ES-I3 (cell line): ENCODE results near the gene KDELR3.

Experiments used
- H3K36me3 ChIP-seq: 2 replicates; pipeline ENCODE4 v1.6.1; 2013; ENCODE audit warnings: mild to moderate bottlenecking, low read length, control low read depth, moderate library complexity; ENCODE audit not compliant: insufficient read depth
- H3K4me1 ChIP-seq: 2 replicates; pipeline ENCODE4 v1.6.1; 2013; ENCODE audit warnings: mild to moderate bottlenecking, control low read depth, low read length; ENCODE audit not compliant: insufficient read depth
- H3K9ac ChIP-seq: 2 replicates; pipeline ENCODE4 v1.6.1; 2013; ENCODE audit warnings: low read depth, mild to moderate bottlenecking, low read length, moderate library complexity
- H3K9me3 ChIP-seq: 2 replicates; pipeline ENCODE4 v1.6.1; 2013; ENCODE audit warnings: mild to moderate bottlenecking, low read length, moderate library complexity; ENCODE audit not compliant: control insufficient read depth, insufficient read depth

The KDELR3 gene

GRCh38 chr22:38494498-38494897 is 26.6 kb downstream of the KDELR3 start:
- H3K36me3 ChIP-seq = peaks cover 65% of the 10 kb centered on the region
- H3K9me3 ChIP-seq = no peaks in the 10 kb centered on the region
- peaks cover 20% of the 10 kb centered on the region for H3K4me1 ChIP-seq
- H3K9ac ChIP-seq = no peak overlapping the region

- H3K4me1 ChIP-seq = peaks cover 20% of the 10 kb centered on the region
- no peak overlapping the region for H3K9ac ChIP-seq
- H3K36me3 ChIP-seq = peaks cover 64% of the 10 kb centered on the region
- no peaks in the 10 kb centered on the region for H3K9me3 ChIP-seq
Observed at GRCh38 chr22:38494939-38495338, 27.0 kb downstream of the KDELR3 start.

- H3K9ac ChIP-seq = no peak overlapping the region
- H3K36me3 ChIP-seq = peaks cover 58% of the 10 kb centered on the region
- no peaks in the 10 kb centered on the region for H3K9me3 ChIP-seq
- peaks cover 8% of the 10 kb centered on the region; the same call in 1 of the 2 replicates for H3K4me1 ChIP-seq
Observed at GRCh38 chr22:38497869-38498268, 30.0 kb downstream of the KDELR3 start.

GRCh38 chr22:38501797-38502672 is 34.1 kb downstream of the KDELR3 start:
- H3K36me3 ChIP-seq = peaks cover 39% of the 10 kb centered on the region
- H3K9ac ChIP-seq = no peak overlapping the region
- H3K4me1 ChIP-seq = peaks cover 16% of the 10 kb centered on the region; the same call in 1 of the 2 replicates
- no peaks in the 10 kb centered on the region for H3K9me3 ChIP-seq

- no peak overlapping the region for H3K9ac ChIP-seq
- no peaks in the 10 kb centered on the region for H3K9me3 ChIP-seq
- H3K36me3 ChIP-seq = peaks cover 33% of the 10 kb centered on the region
- H3K4me1 ChIP-seq = peaks cover 22% of the 10 kb centered on the region; the same call in 1 of the 2 replicates
Observed at GRCh38 chr22:38503021-38503420, 35.1 kb downstream of the KDELR3 start.

- Histone ChIP-seq H3K9ac (peak overlapping the region; percentile 98), H3K4me1 (peaks cover 22% of the 10 kb centered on the region; the same call in 1 of the 2 replicates), H3K36me3 (peaks cover 19% of the 10 kb centered on the region), H3K9me3 (no peaks in the 10 kb centered on the region)
Observed at GRCh38 chr22:38504731-38505540, 37.0 kb downstream of the KDELR3 start.

GRCh38 chr22:38505541-38506117 is 37.7 kb downstream of the KDELR3 start:
- Histone ChIP-seq H3K4me1 (peaks cover 22% of the 10 kb centered on the region; the same call in 1 of the 2 replicates), H3K9ac (peak overlapping the region; percentile 98), H3K36me3 (peaks cover 17% of the 10 kb centered on the region), H3K9me3 (no peaks in the 10 kb centered on the region)

GRCh38 chr22:38506118-38506962 is 38.4 kb downstream of the KDELR3 start, which contains the start of gene DDX17:
Gene DDX17 (minus strand): TSS chr22:38506311.
- H3K4me1 ChIP-seq = peaks cover 22% of the 10 kb centered on the region; the same call in 1 of the 2 replicates
- peak within 1 kb of the TSS; percentile 98 for H3K9ac ChIP-seq
- H3K36me3 ChIP-seq = peaks cover 12% of the 10 kb centered on the region
- no peaks in the 10 kb centered on the region for H3K9me3 ChIP-seq

- H3K9me3 ChIP-seq = no peaks in the 10 kb centered on the region
Observed at GRCh38 chr22:38510416-38510970, 42.6 kb downstream of the KDELR3 start.

GRCh38 chr22:38513063-38513462 is 45.2 kb downstream of the KDELR3 start:
- H3K9ac ChIP-seq = no peak overlapping the region
- no peaks in the 10 kb centered on the region for H3K9me3 ChIP-seq
- peaks cover 9% of the 10 kb centered on the region for H3K4me1 ChIP-seq
- H3K36me3 ChIP-seq = no peaks in the 10 kb centered on the region

More at GRCh38 chr22:38510416-38510970, 42.6 kb downstream of the KDELR3 start:
- Histone ChIP-seq H3K4me1 (peaks cover 15% of the 10 kb centered on the region; the same call in 1 of the 2 replicates), H3K9ac (no peak overlapping the region), H3K36me3 (no peaks in the 10 kb centered on the region)

- Histone ChIP-seq H3K4me1 (peaks cover 2% of the 10 kb centered on the region), H3K9me3 (no peaks in the 10 kb centered on the region), H3K9ac (no peak overlapping the region), H3K36me3 (no peaks in the 10 kb centered on the region)
Observed at GRCh38 chr22:38518620-38519019, 50.7 kb downstream of the KDELR3 start.

GRCh38 chr22:38519453-38520250 is 51.8 kb downstream of the KDELR3 start:
- Histone ChIP-seq H3K9ac (no peak overlapping the region), H3K4me1 (peaks cover 2% of the 10 kb centered on the region; the same call in 1 of the 2 replicates), H3K9me3 (no peaks in the 10 kb centered on the region), H3K36me3 (no peaks in the 10 kb centered on the region)

- H3K4me1 ChIP-seq = no peaks in the 10 kb centered on the region
- H3K9me3 ChIP-seq = no peaks in the 10 kb centered on the region
- H3K36me3 ChIP-seq = no peaks in the 10 kb centered on the region
- no peak overlapping the region for H3K9ac ChIP-seq
Observed at GRCh38 chr22:38523029-38523428, 55.1 kb downstream of the KDELR3 start.
